Parathyroid adenoma (tissue), 2 donors: ENCODE data around the gene NDUFB6.

ENCODE experiments used
- H2AFZ ChIP-seq: fragments of 300-600 bp; sonication (generic); one replicate; pipeline ENCODE4 v1.7.0; 2017; ENCODE audit warnings: antibody characterized with exemption, mild to moderate bottlenecking
- H3K27ac ChIP-seq: fragments of 300-600 bp; sonication (generic); one replicate; pipeline ENCODE4 v1.7.0; 2017
- H3K27me3 ChIP-seq: fragments of 300-600 bp; sonication (generic); one replicate; pipeline ENCODE4 v1.7.0; 2017; ENCODE audit warnings: low read length; ENCODE audit not compliant: control insufficient read depth, insufficient read depth
- H3K36me3 ChIP-seq: fragments of 300-600 bp; sonication (generic); one replicate; pipeline ENCODE4 v1.7.0; 2017; ENCODE audit warnings: low read length; ENCODE audit not compliant: control insufficient read depth, insufficient read depth
- H3K4me1 ChIP-seq: fragments of 300-600 bp; sonication (generic); one replicate; pipeline ENCODE4 v1.7.0; 2017; ENCODE audit warnings: control low read depth
- H3K4me2 ChIP-seq: fragments of 300-600 bp; sonication (generic); one replicate; pipeline ENCODE4 v1.7.0; 2017; ENCODE audit warnings: low read length
- H3K4me3 ChIP-seq: fragments of 300-600 bp; sonication (generic); one replicate; pipeline ENCODE4 v1.7.0; 2017; ENCODE audit warnings: low read depth, low read length
- H3K79me2 ChIP-seq: fragments of 300-600 bp; sonication (generic); one replicate; pipeline ENCODE4 v1.7.0; 2017; ENCODE audit warnings: control low read depth
- H3K9ac ChIP-seq: fragments of 300-600 bp; sonication (generic); one replicate; pipeline ENCODE4 v1.7.0; 2017; ENCODE audit warnings: mild to moderate bottlenecking
- H3K9me3 ChIP-seq: fragments of 300-600 bp; sonication (generic); one replicate; pipeline ENCODE4 v1.7.0; 2017; ENCODE audit warnings: low read length; ENCODE audit not compliant: control insufficient read depth
- TF ChIP-seq, protein P1 (sequence below): fragments of 300-600 bp; sonication (generic); IDR thresholded peaks from one replicate; pipeline ENCODE4 v1.7.0; 2017; ENCODE audit warnings: antibody characterized with exemption, mild to moderate bottlenecking
- donor health status: primary hyperparathyroidism.

The NDUFB6 gene

DNA sequence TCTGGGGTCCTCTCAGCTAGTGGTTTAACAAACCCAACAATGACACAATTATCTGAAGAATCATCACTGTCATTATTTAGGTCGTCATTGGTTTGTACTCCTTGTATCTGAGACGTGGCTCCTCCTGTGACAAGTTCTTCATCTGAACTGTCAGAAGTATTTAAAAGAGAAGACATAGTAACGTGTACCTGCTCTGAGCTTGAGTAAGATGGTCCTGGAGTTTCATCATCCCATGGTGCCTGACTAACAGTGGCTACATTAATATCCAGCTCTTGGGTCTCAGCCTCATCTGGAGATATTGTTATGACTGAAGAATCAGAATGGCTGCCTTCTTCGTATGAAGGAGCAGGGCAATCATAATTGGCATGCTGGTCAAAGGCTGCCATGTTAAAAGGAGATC is 29.9 kb downstream of the NDUFB6 start:
- H3K4me3 ChIP-seq = no peak overlapping the region
- no peaks in the 10 kb centered on the region for H3K4me1 ChIP-seq
- no peak overlapping the region for H2AFZ ChIP-seq
- no peak overlapping the region for H3K27ac ChIP-seq
- H3K9me3 ChIP-seq = no peaks in the 10 kb centered on the region
- TF ChIP-seq, protein P1, sequence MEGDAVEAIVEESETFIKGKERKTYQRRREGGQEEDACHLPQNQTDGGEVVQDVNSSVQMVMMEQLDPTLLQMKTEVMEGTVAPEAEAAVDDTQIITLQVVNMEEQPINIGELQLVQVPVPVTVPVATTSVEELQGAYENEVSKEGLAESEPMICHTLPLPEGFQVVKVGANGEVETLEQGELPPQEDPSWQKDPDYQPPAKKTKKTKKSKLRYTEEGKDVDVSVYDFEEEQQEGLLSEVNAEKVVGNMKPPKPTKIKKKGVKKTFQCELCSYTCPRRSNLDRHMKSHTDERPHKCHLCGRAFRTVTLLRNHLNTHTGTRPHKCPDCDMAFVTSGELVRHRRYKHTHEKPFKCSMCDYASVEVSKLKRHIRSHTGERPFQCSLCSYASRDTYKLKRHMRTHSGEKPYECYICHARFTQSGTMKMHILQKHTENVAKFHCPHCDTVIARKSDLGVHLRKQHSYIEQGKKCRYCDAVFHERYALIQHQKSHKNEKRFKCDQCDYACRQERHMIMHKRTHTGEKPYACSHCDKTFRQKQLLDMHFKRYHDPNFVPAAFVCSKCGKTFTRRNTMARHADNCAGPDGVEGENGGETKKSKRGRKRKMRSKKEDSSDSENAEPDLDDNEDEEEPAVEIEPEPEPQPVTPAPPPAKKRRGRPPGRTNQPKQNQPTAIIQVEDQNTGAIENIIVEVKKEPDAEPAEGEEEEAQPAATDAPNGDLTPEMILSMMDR = no peak
- peaks cover 3% of the 10 kb centered on the region for H3K79me2 ChIP-seq
- H3K9ac ChIP-seq = no peak overlapping the region
- H3K27me3 ChIP-seq = no peaks in the 10 kb centered on the region
- H3K4me2 ChIP-seq = no peak overlapping the region
- no peaks in the 10 kb centered on the region for H3K36me3 ChIP-seq

DNA sequence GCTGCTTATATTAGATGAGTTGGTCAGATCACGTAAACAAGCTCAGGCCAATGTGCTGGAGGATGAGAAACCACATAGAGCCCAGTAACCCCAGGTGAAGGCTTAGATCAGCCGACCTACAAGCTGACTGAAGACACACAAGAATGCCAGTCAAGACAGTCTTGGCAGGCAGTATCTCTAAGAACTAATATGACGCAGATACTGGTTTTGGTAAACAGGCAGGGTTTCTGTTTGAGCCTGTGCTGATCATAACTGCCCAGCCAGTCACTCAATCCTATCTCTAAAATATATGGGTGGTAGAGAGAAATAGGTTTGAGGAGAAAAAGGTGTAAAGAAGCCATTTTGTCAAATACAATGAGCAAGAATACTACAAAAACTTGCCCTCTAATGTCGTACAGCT is 39.1 kb downstream of the NDUFB6 start:
- no peak overlapping the region for H3K4me2 ChIP-seq
- no peak overlapping the region for H3K4me3 ChIP-seq
- TF ChIP-seq, protein P1 = no peak
- no peaks in the 10 kb centered on the region for H3K27me3 ChIP-seq
- no peak overlapping the region for H3K27ac ChIP-seq
- no peaks in the 10 kb centered on the region for H3K36me3 ChIP-seq
- no peak overlapping the region for H2AFZ ChIP-seq
- no peak overlapping the region for H3K9ac ChIP-seq
- H3K79me2 ChIP-seq = no peaks in the 10 kb centered on the region
- no peaks in the 10 kb centered on the region for H3K4me1 ChIP-seq
- no peaks in the 10 kb centered on the region for H3K9me3 ChIP-seq

- Histone ChIP-seq H3K27me3 (no peaks in the 10 kb centered on the region), H3K4me3 (no peak overlapping the region), H3K27ac (no peak overlapping the region), H3K9me3 (no peaks in the 10 kb centered on the region), H3K4me2 (no peak overlapping the region), H3K36me3 (no peaks in the 10 kb centered on the region), H3K9ac (no peak overlapping the region), H2AFZ (no peak overlapping the region), H3K4me1 (no peaks in the 10 kb centered on the region), H3K79me2 (no peaks in the 10 kb centered on the region)
- TF ChIP-seq, protein P1 = no peak
Measured at GRCh38 chr9:32533336-32533735, 39.6 kb downstream of the NDUFB6 start.

DNA sequence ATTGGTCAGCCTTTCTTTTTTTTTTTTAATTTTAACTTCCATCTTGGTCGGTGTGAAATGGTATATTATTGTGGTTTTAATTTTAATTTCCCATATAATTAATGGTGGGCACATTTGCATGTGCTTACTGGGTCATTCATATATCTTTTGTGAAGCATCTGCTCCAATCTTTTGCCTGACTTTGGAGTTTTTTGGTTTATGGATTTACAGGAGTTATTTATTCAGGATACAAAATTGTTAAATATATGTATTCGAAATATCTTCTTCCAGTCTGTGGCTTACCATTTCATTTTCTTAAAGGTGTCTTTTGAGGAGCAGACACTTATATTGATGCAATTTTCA is 46.3 kb downstream of the NDUFB6 start:
- H2AFZ ChIP-seq = peak overlapping the region; percentile 76
- H3K27ac ChIP-seq = peak overlapping the region; percentile 75
- no peaks in the 10 kb centered on the region for H3K27me3 ChIP-seq
- peak overlapping the region; percentile 95 for H3K4me3 ChIP-seq
- TF ChIP-seq, protein P1 = no peak
- H3K9ac ChIP-seq = no peak overlapping the region
- H3K4me1 ChIP-seq = no peaks in the 10 kb centered on the region
- H3K79me2 ChIP-seq = peaks cover 2% of the 10 kb centered on the region
- H3K36me3 ChIP-seq = no peaks in the 10 kb centered on the region
- H3K9me3 ChIP-seq = no peaks in the 10 kb centered on the region
- H3K4me2 ChIP-seq = peak overlapping the region; percentile 67

GRCh38 chr9:32526041-32526706 is 46.8 kb downstream of the NDUFB6 start, which contains the start of gene RIGI:
TSS of gene RIGI (minus strand) at chr9:32526196. CDS start at chr9:32526166, 30 bp downstream.
- Histone ChIP-seq H3K4me2 (peak within 1 kb of the TSS; percentile 67), H3K36me3 (no peaks in the 10 kb centered on the region), H2AFZ (peak within 1 kb of the TSS; percentile 76), H3K4me1 (no peaks in the 10 kb centered on the region), H3K4me3 (peak within 1 kb of the TSS; percentile 95), H3K9me3 (no peaks in the 10 kb centered on the region), H3K27ac (peak within 1 kb of the TSS; percentile 75), H3K79me2 (peaks cover 2% of the 10 kb centered on the region), H3K27me3 (no peaks in the 10 kb centered on the region), H3K9ac (no peak within 1 kb of the TSS)
- TF ChIP-seq, protein P1 = peak; percentile 13
